Measurements from ENCODE around the gene MCTP1.

Gene MCTP1

DNA sequence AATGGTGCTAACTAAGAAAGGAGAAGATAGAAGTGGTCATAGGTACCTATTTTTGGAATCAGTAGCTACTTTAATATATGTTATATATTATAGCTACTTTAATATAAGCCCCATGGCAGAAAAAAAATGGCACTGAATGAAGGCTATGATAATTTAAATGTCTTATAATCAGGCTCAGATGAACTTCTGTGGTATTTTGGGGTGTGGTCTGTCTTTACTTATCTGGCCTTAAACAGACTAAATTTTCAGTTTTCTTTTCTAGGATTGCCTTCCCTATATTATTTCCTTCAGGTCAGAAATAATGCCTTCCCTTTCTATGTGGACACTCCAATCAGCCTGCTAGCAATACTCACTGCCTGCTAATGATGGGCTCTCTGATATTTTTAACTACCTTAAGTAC, 374.2 kb downstream of the MCTP1 start:
- TF ChIP-seq EGR1 (IDR thresholded peaks at IDR 0.05) (no peak), YY1 (IDR thresholded peaks at IDR 0.05; ENCODE audit: low read depth) (no peak), RAD21 (IDR thresholded peaks at IDR 0.05; ENCODE audit: low read depth) (no peak), TAF1 (IDR thresholded peaks at IDR 0.05; ENCODE audit: low read depth) (no peak), NFIC (IDR thresholded peaks at IDR 0.05) (no peak), CEBPB (IDR thresholded peaks at IDR 0.05) (no peak), TEAD4 (IDR thresholded peaks at IDR 0.05) (no peak), FOXM1 (IDR thresholded peaks at IDR 0.05; ENCODE audit: borderline replicate concordance, low read depth) (no peak)
- TF ChIP-seq, protein P1, sequence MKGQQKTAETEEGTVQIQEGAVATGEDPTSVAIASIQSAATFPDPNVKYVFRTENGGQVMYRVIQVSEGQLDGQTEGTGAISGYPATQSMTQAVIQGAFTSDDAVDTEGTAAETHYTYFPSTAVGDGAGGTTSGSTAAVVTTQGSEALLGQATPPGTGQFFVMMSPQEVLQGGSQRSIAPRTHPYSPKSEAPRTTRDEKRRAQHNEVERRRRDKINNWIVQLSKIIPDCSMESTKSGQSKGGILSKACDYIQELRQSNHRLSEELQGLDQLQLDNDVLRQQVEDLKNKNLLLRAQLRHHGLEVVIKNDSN (IDR thresholded peaks at IDR 0.05), result no peak

DNA sequence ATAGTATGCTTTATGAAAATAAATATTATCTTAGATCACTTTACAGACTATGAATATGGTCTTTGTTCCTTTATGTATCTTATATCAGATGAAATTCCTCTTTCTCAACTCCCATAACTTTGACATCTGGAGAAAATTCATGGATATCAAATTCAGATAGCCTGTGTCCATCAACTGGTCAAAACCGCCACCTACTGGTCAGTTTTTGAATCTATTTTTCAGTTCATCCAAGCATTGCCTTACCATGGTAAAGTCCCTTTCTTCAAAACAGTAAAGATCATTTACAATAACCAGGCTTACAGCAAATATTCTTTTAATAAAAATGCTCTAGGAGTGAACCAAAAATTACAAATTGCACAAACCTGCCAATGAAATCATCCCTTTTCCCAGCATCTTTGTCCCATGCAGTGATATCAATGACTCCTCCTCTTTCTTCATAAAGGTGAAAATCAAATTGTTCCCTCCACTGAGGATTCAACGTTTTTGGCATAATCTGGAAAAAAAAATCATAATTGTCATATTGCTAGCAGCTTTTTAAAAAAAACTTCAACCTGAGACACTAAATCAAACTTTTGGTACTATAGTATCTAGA, 375.9 kb downstream of the MCTP1 start:
- TF ChIP-seq FOXM1 (IDR thresholded peaks at IDR 0.05; ENCODE audit: borderline replicate concordance, low read depth) (no peak), RAD21 (IDR thresholded peaks at IDR 0.05; ENCODE audit: low read depth) (peak; percentile 72), CEBPB (IDR thresholded peaks at IDR 0.05) (no peak)
- TF ChIP-seq, protein P1 (IDR thresholded peaks at IDR 0.05), result no peak

DNA sequence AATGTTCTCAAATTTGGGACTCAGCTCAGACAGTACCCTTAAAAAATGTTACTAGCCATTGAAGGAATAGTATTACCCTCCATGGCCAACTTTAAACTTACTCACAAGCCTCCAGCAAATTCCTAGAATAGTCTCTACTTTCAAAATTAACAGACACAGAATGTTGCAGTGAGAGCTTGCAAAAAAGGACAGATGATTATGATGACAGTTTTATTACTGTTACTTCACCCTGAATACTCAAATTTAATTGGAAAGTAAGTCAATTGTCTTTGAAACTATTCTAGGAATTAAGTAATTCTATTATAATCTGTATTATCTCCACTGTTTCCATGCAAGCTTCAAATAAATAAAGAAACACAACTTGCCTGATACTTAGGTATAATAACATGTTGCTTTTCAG, 378.1 kb downstream of the MCTP1 start:
- TF ChIP-seq ZBTB7A (IDR thresholded peaks at IDR 0.05; ENCODE audit: low read depth) (no peak), RAD21 (IDR thresholded peaks at IDR 0.05; ENCODE audit: low read depth) (no peak), EP300 (IDR thresholded peaks at IDR 0.05; ENCODE audit: borderline replicate concordance) (no peak), TAF1 (IDR thresholded peaks at IDR 0.05; ENCODE audit: low read depth) (no peak), CEBPB (IDR thresholded peaks at IDR 0.05) (no peak)
- TF ChIP-seq, protein P1 (IDR thresholded peaks at IDR 0.05), result no peak
- TF ChIP-seq, protein P2, sequence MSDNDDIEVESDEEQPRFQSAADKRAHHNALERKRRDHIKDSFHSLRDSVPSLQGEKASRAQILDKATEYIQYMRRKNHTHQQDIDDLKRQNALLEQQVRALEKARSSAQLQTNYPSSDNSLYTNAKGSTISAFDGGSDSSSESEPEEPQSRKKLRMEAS (IDR thresholded peaks at IDR 0.05), result no peak

DNA sequence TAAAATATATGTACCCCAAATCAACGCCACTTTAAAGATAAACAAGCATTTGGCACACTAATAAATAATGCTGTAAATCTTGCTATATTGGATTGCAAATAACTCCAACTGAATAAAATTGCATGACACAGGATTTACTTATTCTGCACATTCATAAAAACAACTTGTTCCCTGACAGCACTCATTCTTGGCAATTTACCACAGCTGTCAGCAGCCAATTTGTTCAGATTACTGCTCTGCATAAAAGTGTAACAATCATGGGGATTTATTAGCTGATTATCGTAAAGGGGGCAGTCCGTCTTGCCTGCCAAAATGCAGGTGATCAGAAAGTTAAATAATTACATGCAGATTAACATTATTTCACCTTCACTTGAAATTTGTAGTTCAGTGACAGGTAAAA, 381.2 kb downstream of the MCTP1 start:
- TF ChIP-seq, protein P3, sequence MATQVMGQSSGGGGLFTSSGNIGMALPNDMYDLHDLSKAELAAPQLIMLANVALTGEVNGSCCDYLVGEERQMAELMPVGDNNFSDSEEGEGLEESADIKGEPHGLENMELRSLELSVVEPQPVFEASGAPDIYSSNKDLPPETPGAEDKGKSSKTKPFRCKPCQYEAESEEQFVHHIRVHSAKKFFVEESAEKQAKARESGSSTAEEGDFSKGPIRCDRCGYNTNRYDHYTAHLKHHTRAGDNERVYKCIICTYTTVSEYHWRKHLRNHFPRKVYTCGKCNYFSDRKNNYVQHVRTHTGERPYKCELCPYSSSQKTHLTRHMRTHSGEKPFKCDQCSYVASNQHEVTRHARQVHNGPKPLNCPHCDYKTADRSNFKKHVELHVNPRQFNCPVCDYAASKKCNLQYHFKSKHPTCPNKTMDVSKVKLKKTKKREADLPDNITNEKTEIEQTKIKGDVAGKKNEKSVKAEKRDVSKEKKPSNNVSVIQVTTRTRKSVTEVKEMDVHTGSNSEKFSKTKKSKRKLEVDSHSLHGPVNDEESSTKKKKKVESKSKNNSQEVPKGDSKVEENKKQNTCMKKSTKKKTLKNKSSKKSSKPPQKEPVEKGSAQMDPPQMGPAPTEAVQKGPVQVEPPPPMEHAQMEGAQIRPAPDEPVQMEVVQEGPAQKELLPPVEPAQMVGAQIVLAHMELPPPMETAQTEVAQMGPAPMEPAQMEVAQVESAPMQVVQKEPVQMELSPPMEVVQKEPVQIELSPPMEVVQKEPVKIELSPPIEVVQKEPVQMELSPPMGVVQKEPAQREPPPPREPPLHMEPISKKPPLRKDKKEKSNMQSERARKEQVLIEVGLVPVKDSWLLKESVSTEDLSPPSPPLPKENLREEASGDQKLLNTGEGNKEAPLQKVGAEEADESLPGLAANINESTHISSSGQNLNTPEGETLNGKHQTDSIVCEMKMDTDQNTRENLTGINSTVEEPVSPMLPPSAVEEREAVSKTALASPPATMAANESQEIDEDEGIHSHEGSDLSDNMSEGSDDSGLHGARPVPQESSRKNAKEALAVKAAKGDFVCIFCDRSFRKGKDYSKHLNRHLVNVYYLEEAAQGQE (IDR thresholded peaks at IDR 0.05; ENCODE audit: low read depth), result no peak
- TF ChIP-seq TEAD4 (IDR thresholded peaks at IDR 0.05), result no peak
- TF ChIP-seq YY1 (IDR thresholded peaks at IDR 0.05; ENCODE audit: low read depth), result no peak
- TF ChIP-seq TCF12 (IDR thresholded peaks at IDR 0.05; ENCODE audit: low read depth), result no peak
- no peak for TF ChIP-seq EGR1 (IDR thresholded peaks at IDR 0.05)
- TF ChIP-seq NFIC (IDR thresholded peaks at IDR 0.05), result no peak
- TF ChIP-seq ZBTB7A (IDR thresholded peaks at IDR 0.05; ENCODE audit: low read depth), result no peak
- TF ChIP-seq FOXM1 (IDR thresholded peaks at IDR 0.05; ENCODE audit: borderline replicate concordance, low read depth), result no peak
- no peak for TF ChIP-seq CEBPB (IDR thresholded peaks at IDR 0.05)
- no peak for TF ChIP-seq RAD21 (IDR thresholded peaks at IDR 0.05; ENCODE audit: low read depth)
- TF ChIP-seq, protein P1 (IDR thresholded peaks at IDR 0.05), result no peak
- TF ChIP-seq, protein P2 (IDR thresholded peaks at IDR 0.05), result no peak
- no peak for TF ChIP-seq TAF1 (IDR thresholded peaks at IDR 0.05; ENCODE audit: low read depth)
- TF ChIP-seq CREB1 (IDR thresholded peaks at IDR 0.05; ENCODE audit: low read depth), result no peak
- no peak for TF ChIP-seq EP300 (IDR thresholded peaks at IDR 0.05; ENCODE audit: borderline replicate concordance)

DNA sequence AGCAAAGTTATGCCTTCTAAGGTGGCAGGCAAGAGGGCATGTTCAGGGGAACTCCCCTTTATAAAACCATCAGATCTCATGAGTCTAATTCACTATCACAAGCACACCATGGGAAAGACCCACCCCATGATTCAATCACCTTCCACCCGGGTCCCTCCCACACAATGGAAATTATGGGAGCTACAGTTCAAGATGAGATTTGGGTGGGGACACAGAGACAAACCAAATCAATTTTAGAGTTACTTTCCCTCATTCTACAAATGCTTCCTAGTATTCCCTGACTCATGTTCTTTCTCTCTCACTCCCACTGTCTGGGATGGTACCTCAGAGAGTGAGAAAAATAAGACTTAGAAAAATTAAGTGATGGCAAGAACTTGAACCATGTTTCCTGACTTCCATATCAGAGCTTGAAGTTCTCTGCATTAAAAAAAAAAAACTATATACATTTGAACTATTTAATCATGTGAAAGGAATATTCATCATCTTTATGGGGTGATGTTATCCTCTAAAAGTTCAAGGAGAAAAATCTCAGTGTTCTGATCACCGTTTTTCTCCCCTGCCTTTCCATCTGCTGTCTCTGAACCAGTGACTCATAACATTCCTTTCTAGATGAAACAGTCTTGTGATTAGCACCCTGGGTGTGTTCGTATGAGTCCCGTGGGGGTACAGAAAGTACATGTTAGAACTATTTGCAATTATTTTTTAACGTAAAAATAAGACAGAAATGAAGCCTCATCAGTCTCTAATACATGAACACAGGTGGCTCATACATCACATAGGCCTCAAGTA, 383.5 kb downstream of the MCTP1 start:
- TF ChIP-seq TAF1 (IDR thresholded peaks at IDR 0.05; ENCODE audit: low read depth), result no peak
- TF ChIP-seq TEAD4 (IDR thresholded peaks at IDR 0.05), result no peak
- no peak for TF ChIP-seq FOXM1 (IDR thresholded peaks at IDR 0.05; ENCODE audit: borderline replicate concordance, low read depth)
- TF ChIP-seq NFIC (IDR thresholded peaks at IDR 0.05), result no peak
- no peak for TF ChIP-seq EGR1 (IDR thresholded peaks at IDR 0.05)
- no peak for TF ChIP-seq ZBTB7A (IDR thresholded peaks at IDR 0.05; ENCODE audit: low read depth)
- no peak for TF ChIP-seq RAD21 (IDR thresholded peaks at IDR 0.05; ENCODE audit: low read depth)
- TF ChIP-seq CREB1 (IDR thresholded peaks at IDR 0.05; ENCODE audit: low read depth), result no peak
- TF ChIP-seq EP300 (IDR thresholded peaks at IDR 0.05; ENCODE audit: borderline replicate concordance), result no peak
- TF ChIP-seq TCF12 (IDR thresholded peaks at IDR 0.05; ENCODE audit: low read depth), result no peak
- TF ChIP-seq, protein P2 (IDR thresholded peaks at IDR 0.05), result no peak
- TF ChIP-seq YY1 (IDR thresholded peaks at IDR 0.05; ENCODE audit: low read depth), result no peak
- TF ChIP-seq, protein P1 (IDR thresholded peaks at IDR 0.05), result no peak
- TF ChIP-seq CEBPB (IDR thresholded peaks at IDR 0.05), result no peak
- TF ChIP-seq, protein P3 (IDR thresholded peaks at IDR 0.05; ENCODE audit: low read depth), result no peak
